GM12878 (cell line): ENCODE results near the gene PRKCG. TPM values are rescaled to one million over a fixed set of nuclear protein-coding genes. Genes with fewer than 3 reads are reported as not detected.
A peak's percentile ranks its signal among the peaks of the same experiment; 100 is the strongest.
"Not testable (repeated sequence)": the region's sequence is repeated elsewhere in the genome, so short reads cannot be mapped to it uniquely, and the experiment has no call there.

Experiments used
- ATAC-seq: fragments of 200-7000 bp; cut with Tn5 transposase; 3 replicates; pipeline ENCODE4 v1.9.1; 2020; ENCODE audit warnings: mild to moderate bottlenecking, moderate library complexity
- Bru-seq: library from RNA; stranded (reverse); fragments of 400-500 nt; gene quantifications from one replicate; lab custom pipeline; 2021; lab: Mats Ljungman, UMichigan
- BruChase-seq, 2 experiments: library from RNA; stranded (reverse); fragments of 400-500 nt; gene quantifications; one replicate each; lab custom pipeline; 2021; lab: Mats Ljungman, UMichigan
- BruUV-seq: library from RNA; stranded (reverse); fragments of 400-500 nt; replicated peaks from 2 replicates; lab custom pipeline; 2021; lab: Mats Ljungman, UMichigan
- CTCF ChIA-PET: fragments of 300-600 bp; sonication (Branson Sonifier 250); formaldehyde crosslinking; extraction: SDS; loops from one replicate; lab custom pipeline; 2021; ENCODE audit warnings: inconsistent platforms; lab: Yijun Ruan, JAX
- POLR2A ChIA-PET: fragments of 350-600 bp; formaldehyde crosslinking; extraction: SDS; loops from one replicate; lab custom pipeline; 2021; ENCODE audit warnings: inconsistent platforms; lab: Charles Lee
- RAD21 ChIA-PET: fragments of 300-600 bp; sonication (Branson Sonifier 250); formaldehyde crosslinking; loops from one replicate; lab custom pipeline; 2023; ENCODE audit warnings: antibody characterized with exemption; ENCODE audit not compliant: unreplicated experiment; lab: Charles Lee
- SMC1A ChIA-PET: fragments of 300-600 bp; sonication (Branson Sonifier 250); formaldehyde crosslinking; loops from one replicate; lab custom pipeline; 2023; ENCODE audit not compliant: unreplicated experiment, uncharacterized antibody; lab: Charles Lee
- DNase-seq: peaks from one replicate; pipeline ENCODE4 v3.0.0-alpha.2; 2011; ENCODE audit warnings: low read depth, low spot score
- FAIRE-seq: peaks from 3 replicates; lab custom pipeline; 2011; peaks lifted over from hg19 to GRCh38; lab: Jason Lieb, UNC
- H2AFZ ChIP-seq: 2 replicates; pipeline ENCODE4 v1.6.0; 2011; ENCODE audit warnings: low read depth, low read length, control low read depth; ENCODE audit not compliant: control insufficient read depth
- H3K27ac ChIP-seq: 2 replicates; pipeline ENCODE4 v1.5.1; 2011; ENCODE audit warnings: control low read depth; ENCODE audit not compliant: control insufficient read depth, insufficient read depth
- H3K27me3 ChIP-seq, 2 experiments: replicated peaks in 1 of 2; 2 replicates each; pipeline versions ENCODE4 v1.6.0 to v1.6.1; 2011; ENCODE audit warnings: low read length in 1 of 2; ENCODE audit not compliant: control insufficient read depth in 2 of 2, insufficient read depth in 2 of 2
- H3K36me3 ChIP-seq, 2 experiments: 2 replicates each; pipeline ENCODE4 v1.5.1; 2011; ENCODE audit warnings: low read length in 1 of 2; ENCODE audit not compliant: control insufficient read depth in 2 of 2, insufficient read depth in 2 of 2
- H3K4me1 ChIP-seq: 2 replicates; pipeline ENCODE4 v1.6.1; 2011; ENCODE audit warnings: mild to moderate bottlenecking, low read length, moderate library complexity, mixed read lengths; ENCODE audit not compliant: control insufficient read depth, insufficient read depth
- H3K4me2 ChIP-seq: 2 replicates; pipeline ENCODE4 v1.6.0; 2011; ENCODE audit warnings: control low read depth; ENCODE audit not compliant: control insufficient read depth, insufficient read depth
- H3K4me3 ChIP-seq: fragments of 200-600 bp; sonication (generic); 2 replicates; pipeline ENCODE4 v1.5.1; 2016
- H3K79me2 ChIP-seq: 2 replicates; pipeline ENCODE4 v1.6.0; 2011; ENCODE audit warnings: low read length; ENCODE audit not compliant: control insufficient read depth, insufficient read depth
- H3K9ac ChIP-seq: 2 replicates; pipeline ENCODE4 v1.8.0; 2011; ENCODE audit warnings: low read length, control low read depth, mixed read lengths; ENCODE audit not compliant: control insufficient read depth, insufficient read depth
- H3K9me3 ChIP-seq: replicated peaks from 3 replicates; pipeline ENCODE4 v1.5.1; 2011; ENCODE audit warnings: mild to moderate bottlenecking, low read length; ENCODE audit not compliant: control insufficient read depth, insufficient read depth
- H4K20me1 ChIP-seq: 2 replicates; pipeline ENCODE4 v1.6.0; 2011; ENCODE audit not compliant: control insufficient read depth, insufficient read depth
- BHLHE40 ChIP-seq, 2 experiments: fragments of 450-650 bp in 1 of 2; IDR thresholded peaks; 2 replicates each; pipeline ENCODE4 v1.6.1; 2011 to 2017; ENCODE audit warnings: low read depth in 2 of 2, borderline replicate concordance in 1 of 2, improper control_type of control experiment in 1 of 2, low read length in 1 of 2, mild to moderate bottlenecking in 1 of 2
- EP300 ChIP-seq, 2 experiments: fragments of 150-350 bp in 1 of 2; IDR thresholded peaks; 2 replicates each; pipeline ENCODE4 v1.6.1; 2011 to 2012; ENCODE audit warnings: low read depth in 2 of 2, low read length in 2 of 2, borderline replicate concordance in 1 of 2, improper control_type of control experiment in 1 of 2, inconsistent platforms in 1 of 2; ENCODE audit not compliant: control insufficient read depth in 1 of 2
- SIN3A ChIP-seq: IDR thresholded peaks from 2 replicates; pipeline ENCODE4 v1.6.1; 2012; ENCODE audit warnings: low read depth, low read length, improper control_type of control experiment
- WGBS: methylation state at CpG from one replicate; pipeline ENCODE4 v1.1.6; 2016; ENCODE audit warnings: low lambda C conversion rate; ENCODE audit not compliant: insufficient replicate concordance, insufficient coverage; ENCODE audit errors: missing lambda C conversion rate; 5-methylcytosine and 5-hydroxymethylcytosine counted together
- in situ Hi-C: fragments of 300-500 bp; cut with MboI; formaldehyde crosslinking; loops from 9 replicates; pipeline ENCODE4 v1.14.3; 2018; ENCODE audit warnings: mixed read lengths
- intact Hi-C: fragments of 100-400 bp; cut with micrococcal nuclease; formaldehyde crosslinking; loops from one replicate; pipeline ENCODE4 v1.14.2; 2022; ENCODE audit not compliant: unreplicated experiment
- long read RNA-seq, 2 experiments: library from polyadenylated mRNA; unstranded; transcript quantifications; one replicate each; pipeline ENCODE4 v2.0.0, GENCODE V29; 2019 to 2020
- polyA minus RNA-seq, 3 experiments: library from RNA; depleted of rRNA, polyadenylated mRNA; stranded (reverse); fragments of >200 nt; gene quantifications; 2 replicates each; pipeline ENCODE4 v1.2.3, GENCODE V29; 2011
- polyA plus RNA-seq, 11 experiments: library from polyadenylated mRNA; depleted of rRNA in 4 of 11; unstranded in 6 of 11; stranded (reverse) in 5 of 11; fragments of >200 nt; fragmentation: Nextera tagmentation in 4 of 11; fragmentation: Illumina TruSeq in 1 of 11; extraction: Ambion mirVana in 4 of 11; extraction: Trizol in 1 of 11; gene quantifications; 1 replicate in 1 of 11; 2 replicates in 10 of 11; pipeline versions ENCODE4 v1.2.1 to v1.2.3, GENCODE V29; 2011 to 2016; ENCODE audit warnings: inconsistent platforms in 2 of 11, missing spikeins in 2 of 11, low read depth in 1 of 11
- total RNA-seq, 4 experiments: library from RNA; depleted of rRNA in 3 of 4; stranded (reverse); fragments of >200 nt in 3 of 4; fragmentation: Illumina TruSeq in 1 of 4; extraction: Trizol in 1 of 4; gene quantifications; 2 replicates each; pipeline versions ENCODE4 v1.2.1 to v1.2.3, GENCODE V29; 2013 to 2021

The PRKCG gene
- not detected in 2 replicates for total RNA-seq (2013; cell fraction: nucleolus; rRNA removed)
- total RNA-seq (2014; rRNA removed) (not detected in 2 replicates), total RNA-seq (2014; rRNA removed; fragmentation: Illumina TruSeq; extraction: Trizol) (not detected in 2 replicates), total RNA-seq (2021) (not detected in 2 replicates), polyA plus RNA-seq (2011; rRNA removed) (not detected in 2 replicates), polyA plus RNA-seq (2014; fragmentation: Illumina TruSeq; extraction: Trizol) (not detected in 2 replicates), polyA plus RNA-seq (2014; fragmentation: Nextera tagmentation; extraction: Ambion mirVana) (not detected), polyA plus RNA-seq (2014; rRNA removed) (not detected in 2 replicates), polyA plus RNA-seq (2016; fragmentation: Nextera tagmentation; extraction: Ambion mirVana) (not detected), polyA minus RNA-seq (2011; rRNA and poly(A)+ RNA removed) (not detected in 2 replicates), Bru-seq, nascent RNA (not detected), BruChase-seq, experiment 1, labeled RNA remaining after a 6-hour chase (not detected), BruChase-seq, experiment 2, labeled RNA remaining after a 2-hour chase (percentile 4 among the genes with signal in this experiment)
- not detected for polyA plus RNA-seq (2011; ENCODE audit: low read depth)
- not detected in 2 replicates for polyA plus RNA-seq (2011; cell fraction: cytosol; rRNA removed)
- not detected in 2 replicates for polyA plus RNA-seq (2011; cell fraction: nucleus; rRNA removed)
- polyA plus RNA-seq (2012), result not detected in 2 replicates
- polyA minus RNA-seq (2011; cell fraction: cytosol; rRNA and poly(A)+ RNA removed), result not detected in 2 replicates
- polyA minus RNA-seq (2011; cell fraction: nucleus; rRNA and poly(A)+ RNA removed), result not detected in 2 replicates
- long read RNA-seq, experiment 1, result 0 reads
- long read RNA-seq, experiment 2, result 0 reads

DNA sequence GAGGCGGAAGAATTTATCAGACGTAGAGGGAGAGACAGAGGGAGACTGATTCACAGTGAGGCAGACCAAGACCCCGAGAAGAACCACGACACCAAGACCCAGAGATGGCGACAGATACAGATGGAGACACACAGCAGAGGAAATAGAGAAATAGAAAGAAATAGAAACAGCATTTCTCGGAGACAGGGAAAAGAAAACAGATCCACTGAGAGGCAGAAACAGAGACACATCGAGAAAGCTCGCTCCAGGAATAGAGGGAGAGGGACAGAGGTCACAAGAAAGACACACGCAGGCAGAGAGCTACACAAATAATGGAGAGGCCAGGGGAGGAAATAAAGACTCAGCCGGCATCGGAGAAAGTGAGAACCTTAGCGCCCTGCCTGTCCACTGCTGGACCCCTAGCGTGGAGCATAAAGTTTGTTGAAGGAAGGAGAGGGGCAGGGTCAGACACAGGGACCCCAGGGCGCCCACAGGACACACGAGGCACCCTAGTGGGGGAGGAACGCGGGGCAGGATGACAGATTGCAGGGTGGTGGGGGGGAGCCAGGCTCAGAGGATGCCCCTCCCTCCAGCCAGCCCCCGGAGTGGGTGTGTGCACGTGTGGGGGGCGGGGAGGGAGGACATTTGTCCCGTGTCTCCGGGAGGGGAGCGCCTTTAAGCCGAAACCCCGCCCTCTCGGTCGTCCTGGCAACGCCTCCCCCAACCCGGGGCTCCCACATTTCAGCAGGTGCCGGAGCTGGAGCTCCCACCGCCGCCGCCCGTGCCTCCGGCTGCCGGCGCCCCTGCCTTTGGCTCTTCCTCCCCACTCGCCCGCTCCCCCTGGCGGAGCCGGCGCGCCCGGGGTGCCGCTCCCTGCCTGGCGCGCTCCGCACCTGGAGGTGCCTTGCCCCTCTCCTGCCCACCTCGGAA is at the start of gene PRKCG:
PRKCG (plus strand) TSS at position 716 of the 909 bp plus-strand sequence. CDS start 298 bp downstream, outside the sequence.
- no peak within 1 kb of the TSS for H3K4me3 ChIP-seq
- POLR2A ChIA-PET, result no interaction called here
- no peaks in the 10 kb centered on the region for H3K79me2 ChIP-seq
- SMC1A ChIA-PET, result no interaction called here
- no peaks in the 10 kb centered on the region for H3K4me1 ChIP-seq
- ATAC-seq, result no peak
- no peak within 1 kb of the TSS for H3K9ac ChIP-seq
- no peak for FAIRE-seq
- no peak for DNase-seq
- H3K4me2 ChIP-seq, result no peak within 1 kb of the TSS
- BruUV-seq, result no TSS peak
- no peaks in the 10 kb centered on the region for H4K20me1 ChIP-seq
- H3K27ac ChIP-seq, result no peak within 1 kb of the TSS
- no peaks in the 10 kb centered on the region for H3K36me3 ChIP-seq
- CTCF ChIA-PET, result no interaction called here
- no peak within 1 kb of the TSS for H2AFZ ChIP-seq
- intact Hi-C loops, result no loop called here
- TF ChIP-seq BHLHE40 (IDR thresholded peaks at IDR 0.05; ENCODE audit: borderline replicate concordance in 1 of 2, low read depth in 2 of 2, low read length in 1 of 2), result peak in 1 of 2 experiments; percentile 27; a peak in 1 of 4 replicates
- TF ChIP-seq EP300 (IDR thresholded peaks at IDR 0.05; ENCODE audit: borderline replicate concordance in 1 of 2, control insufficient read depth in 1 of 2, low read depth in 2 of 2, low read length in 2 of 2), result no peak
- TF ChIP-seq SIN3A, result no peak
- in situ Hi-C loops, result no loop called here
- H3K27me3 ChIP-seq, result no peaks in the 10 kb centered on the region
- RAD21 ChIA-PET, result no interaction called here
- no peaks in the 10 kb centered on the region; the same call in 2 of the 3 replicates for H3K9me3 ChIP-seq
- 7% methylated on average over 38 of the region's 49 CpGs for WGBS

DNA sequence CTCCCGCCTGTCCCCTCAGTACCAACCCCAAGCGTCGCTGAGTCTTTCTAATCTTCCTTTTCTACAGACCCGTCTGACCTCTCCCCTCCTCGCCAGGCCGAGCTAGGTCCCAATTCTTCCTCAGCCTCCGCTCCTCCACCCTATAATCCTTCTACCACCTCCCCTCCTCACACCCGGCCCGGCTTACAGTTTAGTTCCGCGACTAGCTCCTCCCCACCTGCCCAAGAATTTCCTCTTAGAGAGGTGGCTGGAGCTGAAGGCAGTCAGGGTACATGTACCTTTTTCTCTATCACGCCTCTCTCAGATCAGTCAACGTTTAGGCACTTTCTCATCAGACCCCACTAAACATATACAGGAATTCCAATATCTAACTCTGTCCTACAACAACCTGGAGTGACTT is 49.1 kb upstream of the PRKCG start:
- SMC1A ChIA-PET, ATAC-seq, H3K27me3 ChIP-seq, H3K4me2 ChIP-seq, H4K20me1 ChIP-seq, H3K9me3 ChIP-seq, CTCF ChIA-PET, H3K36me3 ChIP-seq, in situ Hi-C loops, H3K4me3 ChIP-seq, H3K4me1 ChIP-seq, H3K9ac ChIP-seq, H2AFZ ChIP-seq, POLR2A ChIA-PET, FAIRE-seq, H3K27ac ChIP-seq, BruUV-seq, intact Hi-C loops, H3K79me2 ChIP-seq, DNase-seq, RAD21 ChIA-PET: not testable (repeated sequence)
- WGBS, result 13% methylated on average over 6 of the region's 13 CpGs

DNA sequence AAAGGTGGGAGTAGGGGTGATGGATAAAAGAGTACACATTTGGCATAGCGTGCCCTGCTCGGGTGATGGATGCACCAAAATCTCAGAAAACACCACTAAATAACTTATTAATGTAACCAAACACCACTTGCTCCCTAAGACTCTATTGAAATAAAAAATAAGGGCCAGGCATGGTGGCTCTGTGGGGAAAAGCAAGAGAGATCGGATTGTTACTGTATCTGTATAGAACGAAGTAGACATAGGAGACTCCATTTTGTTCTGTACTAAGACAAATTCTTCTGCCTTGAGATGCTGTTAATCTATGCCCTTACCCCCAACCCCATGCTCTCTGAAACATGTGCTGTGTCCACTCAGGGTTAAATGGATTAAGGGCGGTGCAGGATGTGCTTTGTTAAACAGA is 43.6 kb upstream of the PRKCG start:
- intact Hi-C loops, POLR2A ChIA-PET, H3K36me3 ChIP-seq, FAIRE-seq, H3K27me3 ChIP-seq, H3K4me1 ChIP-seq, BruUV-seq, RAD21 ChIA-PET, H2AFZ ChIP-seq, SMC1A ChIA-PET, H3K4me3 ChIP-seq, DNase-seq, H3K79me2 ChIP-seq, ATAC-seq, H4K20me1 ChIP-seq, H3K9me3 ChIP-seq, in situ Hi-C loops, H3K27ac ChIP-seq, H3K9ac ChIP-seq, CTCF ChIA-PET, H3K4me2 ChIP-seq: not testable (repeated sequence)
- 66% methylated on average over 5 of the region's 5 CpGs for WGBS
